Activated T-cell treated with anti-CD3 and anti-CD28 coated beads, Interleukin-2, amount 50 U/mL, for 1 hour (primary cell): ENCODE results near the gene TSPAN11.

Source experiments
- DNase-seq: peaks from one replicate; pipeline ENCODE4 v3.0.0-alpha.2; 2020

The TSPAN11 gene

DNA sequence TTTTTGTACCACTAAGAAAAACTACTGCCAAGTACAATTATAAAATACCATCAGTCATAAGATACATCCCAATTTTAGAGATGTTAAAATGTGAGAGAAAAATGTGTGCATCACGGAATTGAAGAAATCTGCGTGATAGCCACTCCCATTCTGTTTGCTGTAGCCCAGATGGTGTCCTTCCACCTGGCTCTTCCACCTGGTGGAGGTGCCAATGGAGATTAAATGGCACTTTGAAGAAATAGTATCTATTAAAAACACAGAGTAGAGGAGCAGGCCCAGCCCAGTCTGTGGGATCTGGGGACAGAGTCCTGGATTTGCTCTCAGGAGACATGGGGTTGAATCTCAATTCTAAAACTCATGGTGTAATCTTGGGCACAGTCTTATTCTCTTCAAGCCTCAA, 35.5 kb downstream of the TSPAN11 start:
- DNase-seq = no peak

DNA sequence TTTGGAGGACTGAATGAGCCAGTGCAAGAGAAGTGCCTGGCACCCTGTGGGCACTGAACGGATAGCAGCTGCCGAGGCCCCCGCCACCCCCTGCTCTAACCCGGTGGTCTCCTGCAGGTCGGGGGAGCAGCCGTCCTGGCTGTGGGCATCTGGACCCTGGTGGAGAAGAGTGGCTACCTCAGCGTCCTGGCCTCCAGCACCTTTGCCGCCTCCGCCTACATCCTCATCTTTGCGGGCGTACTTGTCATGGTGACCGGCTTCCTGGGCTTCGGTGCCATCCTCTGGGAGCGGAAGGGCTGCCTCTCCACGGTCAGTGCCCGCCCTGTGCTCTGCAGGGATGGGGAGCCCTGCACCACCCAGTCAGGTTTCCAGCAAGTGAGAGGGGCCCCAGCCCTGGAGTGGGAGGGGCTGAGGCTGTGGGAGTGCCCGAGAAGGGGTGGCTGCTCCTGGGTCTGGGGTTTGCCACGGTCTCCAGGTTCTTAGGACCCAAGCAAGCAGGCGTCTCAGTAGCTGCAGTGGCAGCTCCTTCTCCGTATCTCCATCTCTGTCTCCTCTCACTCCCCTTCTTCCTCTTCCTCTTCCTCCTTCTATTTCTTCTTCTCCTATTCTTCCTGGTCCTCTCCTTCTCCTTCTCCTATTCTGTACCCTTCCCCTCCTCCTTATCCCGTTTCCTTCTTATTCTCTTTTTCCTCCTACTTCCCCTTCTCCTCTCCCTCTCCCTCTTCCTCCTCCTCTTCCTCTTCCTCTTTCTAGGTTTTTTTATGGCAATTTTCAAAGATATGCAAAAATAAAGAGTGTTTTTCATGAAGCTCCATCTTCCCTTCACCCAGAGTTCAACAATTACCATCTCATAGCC, 37.4 kb downstream of the TSPAN11 start:
- no peak for DNase-seq

DNA sequence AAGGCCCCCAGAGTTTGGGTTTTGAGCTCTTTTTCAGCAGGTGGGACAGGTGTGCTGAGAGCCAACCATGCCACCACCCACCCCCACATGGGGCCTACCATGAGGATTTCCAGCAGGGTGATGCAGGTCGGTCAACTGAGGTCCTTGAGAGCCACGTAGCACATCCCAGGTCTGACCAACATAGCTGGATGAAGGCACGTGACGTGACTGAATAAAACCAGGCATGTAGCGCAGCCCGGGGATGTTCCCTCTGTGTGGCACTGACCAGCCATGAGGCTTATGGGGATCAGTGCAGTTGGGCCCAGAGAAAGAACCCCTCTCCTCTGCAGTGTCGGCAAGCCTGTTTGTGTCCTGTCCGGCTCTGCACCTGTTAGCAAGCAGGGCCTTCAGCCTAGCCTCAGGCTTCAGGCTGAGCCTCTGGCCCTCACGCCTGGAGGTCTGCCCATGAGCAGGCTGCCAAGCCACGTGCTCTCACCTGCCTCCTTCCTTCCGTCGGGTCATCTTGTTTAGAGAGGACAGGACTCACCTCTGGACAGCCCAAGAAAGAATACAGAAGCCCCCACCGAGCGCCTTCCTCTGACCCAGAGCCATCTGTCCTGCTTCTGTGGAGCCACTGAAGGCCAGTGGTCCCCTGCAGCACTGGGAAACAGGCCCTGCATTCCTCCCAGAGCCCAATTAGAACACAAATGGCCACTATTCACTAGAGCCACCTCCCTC, 38.5 kb downstream of the TSPAN11 start:
- DNase-seq = no peak

DNA sequence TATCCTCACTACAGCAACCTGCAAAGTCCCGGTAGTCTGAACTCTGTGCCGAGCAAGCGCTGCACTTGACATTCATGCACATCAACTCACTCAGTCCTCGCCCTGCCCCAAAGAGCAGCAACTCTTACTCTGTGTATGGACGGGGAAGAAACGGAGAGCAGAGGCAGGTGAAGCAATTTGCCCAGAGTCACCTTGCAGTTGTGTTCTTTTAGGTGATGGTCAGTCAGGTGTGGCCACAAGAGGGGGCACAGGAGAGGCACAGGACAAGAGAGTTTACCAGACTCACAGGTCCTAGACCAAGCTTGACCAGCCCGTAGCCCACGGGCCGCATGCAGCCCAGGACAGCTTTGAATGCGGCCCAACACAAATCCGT, 39.1 kb downstream of the TSPAN11 start:
- DNase-seq = no peak

DNA sequence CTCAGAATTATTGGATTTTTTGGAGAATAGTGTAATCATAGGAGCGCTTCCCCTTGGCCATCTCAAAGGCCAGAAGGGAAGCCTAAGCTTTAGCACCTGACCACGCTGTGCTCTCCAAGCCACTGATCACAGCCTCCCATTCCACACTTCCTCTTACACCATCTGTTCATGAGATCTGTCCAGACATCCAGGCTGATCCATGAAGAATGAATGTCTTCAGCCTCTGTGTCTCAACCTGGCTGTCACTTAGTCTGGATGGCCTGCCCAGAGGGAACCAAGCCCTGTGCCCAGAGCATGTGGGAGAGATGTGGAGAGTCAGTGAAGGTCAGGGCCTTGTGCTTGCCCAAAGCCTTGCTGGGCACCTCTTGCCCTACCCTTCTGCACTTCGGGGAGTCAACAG, 40.5 kb downstream of the TSPAN11 start:
- no peak for DNase-seq

DNA sequence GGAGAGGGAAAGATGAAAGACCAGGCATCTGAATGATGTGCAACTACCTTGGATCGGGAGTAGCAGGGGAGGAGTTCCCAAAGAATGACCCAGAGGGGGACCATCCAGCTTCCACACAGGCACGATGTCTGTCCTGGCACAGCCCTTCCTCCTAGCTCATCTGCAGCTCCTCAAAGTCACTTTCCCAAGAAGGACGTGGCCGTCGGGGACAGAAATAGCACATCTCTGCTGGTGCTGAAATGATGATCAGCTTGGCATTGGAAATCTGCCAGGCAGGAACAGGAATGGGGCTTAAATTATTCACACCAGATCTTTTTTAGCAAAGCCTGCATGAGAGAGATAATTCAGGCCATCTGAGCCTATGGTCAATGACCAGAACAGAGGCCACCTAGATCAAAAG, 41.7 kb downstream of the TSPAN11 start:
- DNase-seq = no peak

DNA sequence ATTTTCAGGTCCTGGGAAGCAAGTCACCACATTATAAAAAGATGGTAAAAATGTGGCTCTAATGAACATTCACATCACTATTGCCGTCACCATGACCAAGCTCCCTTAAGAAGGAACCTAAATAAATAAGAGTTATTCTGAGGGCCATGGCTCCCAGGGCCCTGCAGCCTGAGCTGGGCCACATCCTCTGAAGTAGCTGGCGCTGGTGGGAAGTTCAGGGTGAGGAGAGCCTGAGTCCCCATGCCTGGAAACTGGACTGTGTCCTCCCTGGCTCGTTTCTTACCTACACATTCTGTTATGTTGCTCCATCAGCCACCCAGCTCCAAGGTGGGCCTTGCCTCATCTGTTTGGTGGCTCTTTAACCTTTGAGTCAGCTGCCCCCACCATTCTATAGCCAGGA, 42.5 kb downstream of the TSPAN11 start:
- DNase-seq = no peak

DNA sequence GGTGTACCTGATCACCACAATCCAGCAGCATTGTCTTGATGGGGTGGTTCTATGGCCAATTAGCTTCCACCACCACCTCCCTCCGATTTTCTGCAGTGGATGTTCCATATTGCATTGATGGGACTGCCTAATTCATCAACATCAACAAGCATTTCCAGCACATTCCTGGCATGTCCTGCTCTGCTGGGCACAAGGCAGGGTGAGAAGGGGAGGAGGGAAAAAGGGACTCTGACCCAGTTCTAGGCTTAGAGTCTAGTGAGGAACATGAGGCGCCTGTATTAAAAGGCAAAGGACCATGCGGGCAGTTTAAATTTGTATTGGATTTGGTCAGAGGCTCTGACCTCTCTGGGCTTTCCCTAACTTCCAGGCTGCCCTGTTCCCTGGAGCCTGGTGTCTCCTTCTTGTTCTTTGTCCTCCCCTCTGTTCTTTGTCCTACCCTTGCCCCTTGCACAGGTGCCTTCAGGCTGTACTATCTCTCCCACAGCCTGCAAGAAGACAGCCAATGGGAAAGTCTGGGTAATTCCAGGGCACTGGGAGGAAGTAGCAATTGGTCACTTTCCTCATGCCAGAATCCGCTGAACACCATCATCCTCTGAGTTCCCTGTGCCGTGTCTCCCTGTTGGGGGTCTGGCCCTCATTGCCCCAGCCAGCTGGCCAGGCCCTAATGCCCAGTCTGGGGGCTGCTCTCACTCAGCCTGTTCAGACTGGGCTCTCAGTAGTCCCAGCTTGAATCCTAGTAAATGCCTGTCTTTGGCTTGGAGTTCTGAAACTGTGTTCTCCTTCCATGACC, 43.3 kb downstream of the TSPAN11 start:
- no peak for DNase-seq

DNA sequence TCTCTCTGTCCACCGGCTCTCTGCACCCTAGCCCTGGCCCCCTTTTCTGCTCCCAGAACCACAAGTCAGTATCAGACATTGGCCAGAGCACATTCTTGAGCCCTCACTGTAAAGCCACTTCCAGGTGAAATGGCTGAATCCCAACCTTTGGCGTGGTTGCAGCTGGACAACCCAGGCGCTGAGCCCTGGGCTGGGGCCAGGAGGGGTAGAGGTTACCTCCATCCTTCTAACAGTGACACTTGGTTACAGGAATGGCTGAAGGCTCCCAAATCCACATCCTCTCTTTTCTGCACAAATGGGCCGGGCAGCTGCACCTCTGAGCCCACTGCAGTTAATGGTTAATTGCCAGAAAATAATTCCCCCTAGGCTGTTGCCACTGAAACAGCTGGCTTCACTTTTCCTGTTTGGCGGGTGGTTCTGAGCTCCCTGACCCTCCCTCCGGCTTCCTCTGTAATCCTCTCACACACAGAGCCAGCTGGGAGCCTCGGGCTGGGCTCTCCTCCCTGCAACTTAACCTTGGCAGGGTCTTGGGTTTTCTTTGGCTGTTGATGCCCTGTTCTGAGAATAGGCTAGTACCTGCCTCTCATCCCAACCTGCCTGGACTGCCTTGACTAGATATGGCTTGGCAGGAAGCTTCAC, 44.1 kb downstream of the TSPAN11 start:
- DNase-seq = no peak

DNA sequence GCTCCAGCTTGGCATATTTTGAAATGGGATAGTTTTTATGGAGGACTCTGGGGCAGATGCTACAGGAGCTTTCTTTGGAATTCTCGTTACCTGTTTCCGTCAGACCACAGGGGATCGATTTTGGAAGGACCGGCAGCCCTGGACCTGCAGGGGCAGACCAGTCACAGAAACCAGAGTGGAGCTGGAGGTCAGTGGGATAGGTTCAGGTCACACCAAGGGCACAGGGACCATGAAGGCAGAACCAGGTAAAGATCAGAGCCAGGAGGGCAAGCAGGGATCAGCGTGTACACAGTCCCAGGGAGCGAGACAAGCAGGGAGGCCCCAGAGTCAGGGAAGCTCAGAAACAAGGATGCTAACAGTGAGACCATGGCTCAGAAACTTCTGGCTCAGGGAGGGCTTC, 45.5 kb downstream of the TSPAN11 start:
- DNase-seq = no peak

DNA sequence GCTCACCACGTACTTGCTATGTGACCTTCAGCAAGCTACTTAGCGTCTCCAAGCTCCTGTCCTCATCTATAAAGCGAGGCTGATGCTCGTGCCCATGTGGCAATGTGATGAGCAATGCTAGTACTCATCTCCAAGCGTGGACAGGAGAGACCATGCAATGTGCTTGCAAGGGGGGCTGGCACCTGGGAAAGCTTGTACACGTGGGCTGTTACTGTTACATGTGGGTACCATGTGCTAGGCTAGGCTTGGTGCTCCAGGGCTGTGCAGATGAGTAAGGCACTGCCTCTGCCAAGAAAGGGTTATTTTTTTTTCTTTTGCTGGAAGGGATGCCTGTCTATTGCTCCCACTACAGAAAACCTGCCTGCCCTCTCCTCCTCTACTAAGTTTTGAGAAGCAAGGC, 46.6 kb downstream of the TSPAN11 start:
- no peak for DNase-seq

DNA sequence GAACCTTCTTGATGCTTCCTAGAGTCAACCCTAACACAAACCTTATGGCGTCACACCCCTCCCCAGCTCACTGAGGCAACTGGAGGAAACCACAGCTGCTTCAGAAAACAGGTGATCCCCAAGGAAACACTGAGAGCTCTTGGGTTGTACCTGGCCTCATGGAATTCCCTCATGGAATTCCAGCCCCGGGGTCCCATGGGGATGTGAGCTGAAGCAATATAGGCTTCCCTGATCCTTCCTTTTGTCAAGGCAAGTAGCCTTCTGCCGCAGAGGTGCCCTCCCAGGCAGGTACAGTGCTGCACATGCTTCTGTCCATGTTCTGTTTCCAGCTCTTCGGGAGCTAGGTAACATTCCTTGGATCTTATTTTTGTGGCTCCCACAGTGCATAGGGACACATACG, 47.3 kb downstream of the TSPAN11 start:
- no peak for DNase-seq

DNA sequence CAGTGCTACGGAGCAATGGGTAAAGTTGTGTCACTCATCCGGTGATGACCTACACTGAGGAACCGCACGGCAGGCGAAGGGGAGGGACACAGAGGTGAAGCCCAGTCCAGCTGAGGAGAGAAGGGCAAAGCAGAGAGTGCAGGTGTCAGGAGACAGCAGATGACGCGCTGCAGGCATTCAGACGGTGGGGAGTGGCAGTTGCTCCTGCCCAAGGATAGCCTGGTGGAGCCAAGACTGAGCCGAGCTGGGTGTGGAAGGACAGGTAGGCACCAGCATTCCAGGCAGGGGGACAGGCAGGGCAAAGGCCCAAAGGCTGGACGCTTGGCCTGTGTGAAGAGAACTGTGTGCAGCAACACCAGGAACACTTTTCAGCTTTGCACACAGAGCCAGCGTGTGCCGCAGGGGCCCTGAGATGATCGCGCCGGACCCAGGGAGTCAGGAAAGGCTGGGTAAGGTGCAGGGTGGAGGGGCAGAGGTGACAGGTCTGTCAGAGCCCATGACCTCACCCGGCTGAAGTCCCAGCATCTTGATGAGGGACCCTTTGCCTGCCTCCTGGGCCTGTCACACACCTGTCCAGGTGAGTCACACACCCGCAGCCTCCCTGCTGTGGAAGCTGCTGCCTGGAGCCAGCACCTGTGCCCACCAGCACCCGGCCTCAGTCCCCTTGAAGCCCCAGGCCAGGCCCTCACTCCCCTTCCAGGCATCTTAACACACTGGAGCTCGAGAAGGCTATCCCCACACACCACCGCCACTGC, 48.4 kb downstream of the TSPAN11 start:
- DNase-seq = no peak

DNA sequence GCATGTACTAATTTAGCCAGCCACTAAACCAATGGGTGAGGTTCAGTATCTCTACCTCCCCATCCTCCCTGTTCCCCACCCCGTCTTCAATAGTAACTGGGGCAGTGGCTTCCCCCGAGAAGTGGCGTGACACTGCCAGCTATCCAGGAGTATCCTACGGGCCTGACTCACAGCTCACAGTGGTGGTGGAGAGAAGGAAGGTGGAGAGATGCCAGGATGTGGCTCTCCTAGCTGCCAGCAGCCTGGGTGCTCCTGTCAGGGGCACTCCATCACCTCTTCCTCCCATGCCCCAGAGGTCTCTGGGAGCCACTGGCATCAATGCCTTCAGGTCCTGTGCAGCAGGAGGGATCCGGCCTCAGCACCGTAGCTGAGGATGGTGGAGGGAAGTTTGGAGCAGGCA, 49.0 kb downstream of the TSPAN11 start:
- DNase-seq = no peak

DNA sequence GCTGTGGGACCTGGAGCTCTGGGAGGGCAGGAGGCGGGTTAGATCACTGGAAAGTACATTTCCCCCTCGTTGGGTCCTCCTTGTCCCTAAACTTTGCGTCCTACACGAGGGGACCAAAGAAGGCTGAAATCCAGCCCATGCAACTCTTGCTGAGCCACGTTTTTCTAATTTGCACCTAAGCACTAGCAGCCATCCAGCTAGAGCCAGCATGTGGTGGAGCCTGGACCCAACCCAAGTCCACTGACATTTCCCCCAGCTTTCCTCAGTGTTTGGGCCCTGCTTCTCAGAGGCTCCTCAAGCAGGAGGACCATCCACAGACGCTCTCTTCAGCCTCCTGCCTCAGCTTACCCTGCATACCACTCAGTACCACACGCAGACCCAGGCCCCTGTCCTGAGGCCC, 49.7 kb downstream of the TSPAN11 start:
- DNase-seq = no peak

DNA sequence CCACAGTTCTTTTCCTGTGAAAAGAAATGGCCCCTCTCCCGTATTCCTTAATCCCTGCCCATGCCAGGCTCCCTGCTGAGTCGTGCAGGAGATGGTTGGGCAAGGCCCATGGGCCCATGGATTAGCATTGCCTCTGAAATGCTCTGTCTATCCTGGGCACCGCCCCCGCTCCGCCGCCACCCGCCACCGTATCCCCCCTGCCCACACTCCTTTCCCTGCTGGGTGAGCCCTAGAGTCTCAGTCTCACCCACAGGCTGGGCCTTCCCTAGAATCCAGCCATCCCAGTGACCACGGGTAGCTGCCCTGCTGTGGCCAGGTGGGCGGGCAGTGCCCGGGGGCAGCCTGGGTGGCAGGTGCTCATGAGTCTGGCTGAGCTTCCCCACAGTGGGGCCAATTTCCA, 50.6 kb downstream of the TSPAN11 start:
- DNase-seq = no peak

DNA sequence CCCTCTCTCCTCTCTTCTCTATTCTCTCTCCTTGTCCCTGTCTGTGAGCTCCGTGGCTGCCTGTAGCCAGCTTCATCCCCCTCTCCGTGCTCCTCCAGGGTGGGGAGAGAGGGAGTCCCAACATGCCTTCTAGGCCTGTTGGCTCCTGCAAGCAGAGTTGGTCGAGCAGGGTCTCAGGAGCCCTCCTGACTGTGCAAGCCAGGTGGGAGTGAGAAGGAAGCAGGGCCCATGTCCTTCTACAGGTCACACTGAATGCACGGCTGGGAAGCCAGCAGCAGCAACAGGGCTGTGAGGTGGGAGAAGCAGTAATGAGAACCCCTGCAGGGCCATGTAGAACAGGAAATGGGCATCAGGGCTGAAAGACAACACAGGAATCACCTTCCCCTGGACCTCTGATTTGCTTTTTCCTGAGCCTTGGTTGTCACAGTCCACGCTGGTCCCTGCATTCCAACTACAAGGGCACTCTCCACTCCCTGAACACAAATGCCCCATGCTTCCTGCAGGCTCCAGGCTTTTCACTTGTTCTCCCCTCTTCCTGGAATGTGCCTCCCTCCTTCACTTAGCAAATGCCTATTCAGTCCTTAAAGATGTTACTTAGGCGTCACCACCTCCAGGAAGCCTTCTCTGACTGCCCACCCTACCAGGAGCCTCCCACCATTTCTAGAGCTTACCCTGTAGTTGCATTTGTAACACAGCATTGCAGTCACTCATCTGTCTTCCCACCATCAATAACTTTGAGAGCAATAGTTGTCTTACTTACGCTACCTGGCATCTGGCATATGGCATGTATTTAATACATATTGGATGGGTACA, 51.2 kb downstream of the TSPAN11 start:
- DNase-seq = no peak

DNA sequence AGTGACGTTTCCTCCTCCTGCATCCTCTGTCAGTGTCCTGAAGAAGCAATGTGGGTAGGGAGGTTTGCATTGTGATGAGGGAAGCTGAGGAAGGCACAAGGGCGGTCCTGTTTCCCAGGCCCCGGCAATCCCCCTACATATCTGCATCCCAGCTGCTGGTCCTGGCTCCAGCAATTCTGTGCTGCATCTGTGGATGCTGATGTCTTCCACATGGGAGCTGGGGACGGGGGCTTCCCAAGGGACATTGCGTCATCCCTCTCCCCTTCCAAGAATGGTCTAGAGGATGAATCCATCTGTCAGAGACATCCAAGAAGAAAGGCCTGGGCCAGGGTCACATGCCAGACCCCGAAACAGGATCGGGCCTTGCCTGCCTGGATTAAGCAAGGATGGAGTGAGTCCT, 52.1 kb downstream of the TSPAN11 start:
- no peak for DNase-seq

DNA sequence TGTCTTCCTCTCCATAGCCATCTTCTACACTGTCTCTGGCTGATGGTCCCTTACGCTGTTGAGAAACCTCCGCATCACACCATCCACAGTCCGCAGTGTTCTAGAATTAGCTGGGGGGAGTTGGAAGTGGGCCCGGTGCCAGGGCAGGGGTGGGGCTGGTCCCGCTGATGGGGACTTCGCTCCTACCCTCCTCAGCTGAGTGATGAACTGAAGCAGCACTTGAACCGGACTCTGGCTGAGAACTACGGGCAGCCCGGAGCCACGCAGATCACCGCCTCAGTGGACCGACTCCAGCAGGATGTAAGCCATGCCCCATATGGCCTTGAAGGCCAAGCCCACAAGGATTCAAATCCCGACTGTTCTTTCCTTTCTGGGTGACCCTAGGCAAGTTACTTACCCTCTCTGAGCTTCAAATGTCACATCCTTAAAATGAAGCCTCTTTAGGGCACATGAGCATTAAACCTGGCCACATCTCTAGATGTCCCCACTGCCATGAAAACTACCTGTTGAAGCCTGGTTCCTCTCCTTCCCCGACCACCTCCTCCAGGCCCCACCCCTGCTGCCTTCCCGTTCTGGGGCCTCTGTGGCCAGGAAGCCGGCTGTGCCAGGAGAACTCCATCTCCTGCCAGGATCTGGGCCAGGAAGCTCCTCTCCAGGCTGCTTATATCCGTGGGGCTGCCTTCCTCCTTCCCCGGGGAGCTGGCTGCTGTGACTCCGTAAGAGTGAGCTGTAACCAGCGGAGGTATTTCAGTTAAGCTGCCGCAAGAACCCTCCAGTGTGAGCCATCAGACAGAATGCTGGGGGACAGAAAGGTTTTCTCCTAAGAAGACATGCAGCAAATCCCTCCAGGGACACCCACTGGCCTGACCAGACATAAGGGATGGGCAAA, 53.1 kb downstream of the TSPAN11 start:
- DNase-seq = no peak

DNA sequence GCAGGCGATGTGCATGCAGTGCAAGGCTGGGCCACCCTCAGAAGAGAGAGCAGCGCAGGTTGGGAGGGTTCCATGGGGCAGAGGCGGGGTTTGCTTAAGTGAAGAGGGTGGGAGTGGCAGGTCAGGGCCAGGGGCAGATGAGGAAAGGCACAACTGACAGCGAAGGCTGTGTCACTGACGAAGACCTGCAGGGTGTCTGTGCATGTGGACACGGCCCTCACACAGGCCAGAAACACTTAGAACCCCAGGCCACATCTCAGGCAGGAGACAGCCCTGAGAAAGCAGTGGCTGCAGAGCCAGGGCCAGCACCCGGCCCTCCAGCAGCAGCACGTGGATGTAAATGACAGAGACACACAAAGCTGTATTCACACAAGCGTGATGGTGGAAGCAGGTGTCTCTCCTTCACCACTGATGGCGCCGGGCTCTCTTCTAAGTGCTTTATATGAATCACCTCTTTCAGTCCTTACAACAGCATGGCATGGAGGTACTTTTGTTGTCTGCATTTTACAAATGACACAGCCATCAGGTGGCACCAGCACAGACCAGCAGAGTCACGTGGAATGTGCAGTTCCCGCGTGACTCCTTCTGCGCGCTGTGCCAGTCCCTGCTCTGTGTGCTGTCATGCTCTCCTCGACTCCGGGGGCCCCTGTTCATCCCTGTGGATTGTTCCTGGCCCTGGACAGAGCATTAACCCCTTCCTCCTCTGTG, 54.6 kb downstream of the TSPAN11 start:
- DNase-seq = no peak
